GM12878 (cell line): ENCODE data around the gene SKIDA1. TPM values are rescaled to one million over a fixed set of nuclear protein-coding genes. Genes with fewer than 3 reads are reported as not detected.

Experiments
- BRCA1 ChIP-seq: IDR thresholded peaks from 2 replicates; pipeline ENCODE4 v1.6.1; 2011; ENCODE audit warnings: low read depth, low read length, improper control_type of control experiment
- CBX3 ChIP-seq: fragments of 200-600 bp; sonication (generic); IDR thresholded peaks from 2 replicates; pipeline ENCODE4 v1.6.1; 2016; ENCODE audit warnings: low read depth, borderline replicate concordance
- CBX5 ChIP-seq: sonication (generic); IDR thresholded peaks from 2 replicates; pipeline ENCODE4 v1.6.1; 2016; ENCODE audit warnings: low read depth, moderate library complexity, mild to moderate bottlenecking, inconsistent platforms
- CREB1 ChIP-seq: IDR thresholded peaks from 2 replicates; pipeline ENCODE4 v1.6.1; 2012; ENCODE audit warnings: low read depth, mild to moderate bottlenecking, inconsistent platforms
- E4F1 ChIP-seq: fragments of 450-650 bp; IDR thresholded peaks from 2 replicates; pipeline ENCODE4 v1.6.1; 2018; ENCODE audit warnings: borderline replicate concordance, mild to moderate bottlenecking; ENCODE audit not compliant: partially characterized antibody
- EED ChIP-seq: sonication (generic); IDR thresholded peaks from 2 replicates; pipeline ENCODE4 v1.6.1; 2016; ENCODE audit warnings: antibody characterized with exemption, low read depth
- EP300 ChIP-seq, 2 experiments: fragments of 150-350 bp in 1 of 2; IDR thresholded peaks; 2 replicates each; pipeline ENCODE4 v1.6.1; 2011 to 2012; ENCODE audit warnings: low read depth in 2 of 2, low read length in 2 of 2, borderline replicate concordance in 1 of 2, improper control_type of control experiment in 1 of 2, inconsistent platforms in 1 of 2; ENCODE audit not compliant: control insufficient read depth in 1 of 2
- FOXK2 ChIP-seq: fragments of 450-650 bp; IDR thresholded peaks from 2 replicates; pipeline ENCODE4 v1.6.1; 2017; ENCODE audit warnings: mild to moderate bottlenecking, moderate library complexity
- HDGF ChIP-seq: fragments of 450-650 bp; IDR thresholded peaks from 2 replicates; pipeline ENCODE4 v1.6.1; 2016; ENCODE audit warnings: antibody characterized with exemption
- KDM1A ChIP-seq: fragments of 200-600 bp; sonication (generic); IDR thresholded peaks from 2 replicates; pipeline ENCODE4 v1.6.1; 2016; ENCODE audit warnings: borderline replicate concordance
- KLF5 ChIP-seq: fragments of 450-650 bp; IDR thresholded peaks from 2 replicates; pipeline ENCODE4 v1.6.1; 2014; ENCODE audit warnings: mild to moderate bottlenecking; ENCODE audit not compliant: partially characterized antibody
- MEF2B ChIP-seq: fragments of 450-650 bp; IDR thresholded peaks from 2 replicates; pipeline ENCODE4 v1.6.1; 2018; ENCODE audit warnings: mild to moderate bottlenecking, moderate library complexity; ENCODE audit not compliant: partially characterized antibody, poor library complexity, severe bottlenecking
- MYC ChIP-seq: IDR thresholded peaks from 2 replicates; pipeline ENCODE4 v1.6.1; 2011; ENCODE audit warnings: mild to moderate bottlenecking, low read length, moderate library complexity, inconsistent platforms; ENCODE audit not compliant: insufficient read depth, insufficient replicate concordance, insufficient read length, severe bottlenecking
- NR2F1 ChIP-seq: fragments of 450-650 bp; conservative IDR thresholded peaks from 2 replicates; pipeline ENCODE4 v1.6.1; 2017; ENCODE audit warnings: mild to moderate bottlenecking
- PAX5 ChIP-seq: IDR thresholded peaks from 2 replicates; pipeline ENCODE4 v1.6.1; 2011; ENCODE audit warnings: low read depth, low read length, borderline replicate concordance
- POLR2AphosphoS5 ChIP-seq: IDR thresholded peaks from 2 replicates; pipeline ENCODE4 v1.6.1; 2011; ENCODE audit warnings: mild to moderate bottlenecking, low read length, inconsistent platforms
- SIX5 ChIP-seq: IDR thresholded peaks from 2 replicates; pipeline ENCODE4 v1.6.1; 2011; ENCODE audit warnings: mild to moderate bottlenecking, low read depth, low read length, moderate library complexity; ENCODE audit not compliant: severe bottlenecking
- SKIL ChIP-seq: fragments of 450-650 bp; IDR thresholded peaks from 2 replicates; pipeline ENCODE4 v1.6.1; 2017; ENCODE audit warnings: mild to moderate bottlenecking, low read depth, inconsistent platforms; ENCODE audit not compliant: poor library complexity, severe bottlenecking
- SMAD1 ChIP-seq: fragments of 450-650 bp; IDR thresholded peaks from 2 replicates; pipeline ENCODE4 v1.6.1; 2018; ENCODE audit warnings: mild to moderate bottlenecking, low read depth; ENCODE audit not compliant: partially characterized antibody
- SMAD5 ChIP-seq: IDR thresholded peaks from 2 replicates; pipeline ENCODE4 v1.6.1; 2016; ENCODE audit warnings: antibody characterized with exemption, low read depth
- TAF1 ChIP-seq: IDR thresholded peaks from 2 replicates; pipeline ENCODE4 v1.6.1; 2011; ENCODE audit warnings: mild to moderate bottlenecking, low read depth, low read length, borderline replicate concordance
- TARDBP ChIP-seq: IDR thresholded peaks from 2 replicates; pipeline ENCODE4 v1.6.1; 2016; ENCODE audit warnings: borderline replicate concordance
- TCF12 ChIP-seq: IDR thresholded peaks from 2 replicates; pipeline ENCODE4 v1.6.1; 2011; ENCODE audit warnings: low read depth, mild to moderate bottlenecking, low read length
- ZNF274 ChIP-seq: IDR thresholded peaks from one replicate; pipeline ENCODE4 v1.8.0; 2011; ENCODE audit not compliant: insufficient read length, insufficient read depth
- polyA plus RNA-seq, 11 experiments: library from polyadenylated mRNA; depleted of rRNA in 4 of 11; unstranded in 6 of 11; stranded (reverse) in 5 of 11; fragments of >200 nt; fragmentation: Nextera tagmentation in 4 of 11; fragmentation: Illumina TruSeq in 1 of 11; extraction: Ambion mirVana in 4 of 11; extraction: Trizol in 1 of 11; gene quantifications; 1 replicate in 1 of 11; 2 replicates in 10 of 11; pipeline versions ENCODE4 v1.2.1 to v1.2.3, GENCODE V29; 2011 to 2016; ENCODE audit warnings: inconsistent platforms in 2 of 11, missing spikeins in 2 of 11, low read depth in 1 of 11
- total RNA-seq, 4 experiments: library from RNA; depleted of rRNA in 3 of 4; stranded (reverse); fragments of >200 nt in 3 of 4; fragmentation: Illumina TruSeq in 1 of 4; extraction: Trizol in 1 of 4; gene quantifications; 2 replicates each; pipeline versions ENCODE4 v1.2.1 to v1.2.3, GENCODE V29; 2013 to 2021
- TF ChIP-seq, protein P1 (sequence below): fragments of 450-650 bp; IDR thresholded peaks from 2 replicates; pipeline ENCODE4 v1.6.1; 2017; ENCODE audit warnings: mild to moderate bottlenecking
- TF ChIP-seq, protein P2 (sequence below): IDR thresholded peaks from 2 replicates; pipeline ENCODE4 v1.6.1; 2012; ENCODE audit warnings: low read depth, low read length, improper control_type of control experiment

Gene SKIDA1
- total and polyA plus RNA-seq, 10 of the 15 experiments (the other 5 are each of a cell fraction or from before 2014, with no cell fraction given) = 0.05 to 0.90 (median 0.28) TPM

GRCh38 chr10:21495752-21496342 is 29.6 kb downstream of the SKIDA1 start (continued):
- TF ChIP-seq, protein P1, sequence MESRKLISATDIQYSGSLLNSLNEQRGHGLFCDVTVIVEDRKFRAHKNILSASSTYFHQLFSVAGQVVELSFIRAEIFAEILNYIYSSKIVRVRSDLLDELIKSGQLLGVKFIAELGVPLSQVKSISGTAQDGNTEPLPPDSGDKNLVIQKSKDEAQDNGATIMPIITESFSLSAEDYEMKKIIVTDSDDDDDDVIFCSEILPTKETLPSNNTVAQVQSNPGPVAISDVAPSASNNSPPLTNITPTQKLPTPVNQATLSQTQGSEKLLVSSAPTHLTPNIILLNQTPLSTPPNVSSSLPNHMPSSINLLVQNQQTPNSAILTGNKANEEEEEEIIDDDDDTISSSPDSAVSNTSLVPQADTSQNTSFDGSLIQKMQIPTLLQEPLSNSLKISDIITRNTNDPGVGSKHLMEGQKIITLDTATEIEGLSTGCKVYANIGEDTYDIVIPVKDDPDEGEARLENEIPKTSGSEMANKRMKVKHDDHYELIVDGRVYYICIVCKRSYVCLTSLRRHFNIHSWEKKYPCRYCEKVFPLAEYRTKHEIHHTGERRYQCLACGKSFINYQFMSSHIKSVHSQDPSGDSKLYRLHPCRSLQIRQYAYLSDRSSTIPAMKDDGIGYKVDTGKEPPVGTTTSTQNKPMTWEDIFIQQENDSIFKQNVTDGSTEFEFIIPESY = no peak
- TF ChIP-seq SMAD1 (no peak), FOXK2 (no peak), PAX5 (0 out of 2 replicates have a peak, but pooled peaks have one; percentile 28), SKIL (no peak), SIX5 (no peak), KDM1A (no peak), NR2F1 (peak; percentile 40; the same call in 1 of the 2 replicates), CREB1 (no peak; the same call in 1 of the 2 replicates), CBX5 (peak; percentile 91), TAF1 (no peak), BRCA1 (no peak), MYC (peak; percentile 80), ZNF274 (no peak), MEF2B (no peak), EED (peak; percentile 37; the same call in 1 of the 2 replicates), E4F1 (no peak), KLF5 (peak; percentile 50), TARDBP (no peak), CBX3 (no peak), TCF12 (no peak), POLR2AphosphoS5 (no peak), EP300 (IDR thresholded peaks at IDR 0.05; ENCODE audit: borderline replicate concordance in 1 of 2, control insufficient read depth in 1 of 2, low read depth in 2 of 2, low read length in 2 of 2) (0 out of 4 replicates have a peak, but pooled peaks of 1 of the 2 experiments have one; percentile 34), SMAD5 (no peak), HDGF (no peak)
- TF ChIP-seq, protein P2, sequence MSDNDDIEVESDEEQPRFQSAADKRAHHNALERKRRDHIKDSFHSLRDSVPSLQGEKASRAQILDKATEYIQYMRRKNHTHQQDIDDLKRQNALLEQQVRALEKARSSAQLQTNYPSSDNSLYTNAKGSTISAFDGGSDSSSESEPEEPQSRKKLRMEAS = peak; percentile 91
